H1 (cell line): ENCODE measurements around the gene CELF2.

Source experiments
- CEBPB ChIP-seq: IDR thresholded peaks from 2 replicates; pipeline ENCODE4 v1.6.1; 2012; ENCODE audit warnings: low read depth, low read length
- CTCF ChIP-seq, 3 experiments: IDR thresholded peaks; 1 replicate in 2 of 3; 2 replicates in 1 of 3; pipeline versions ENCODE4 v1.5.1 to v1.6.1; 2011; ENCODE audit warnings: low read length in 3 of 3, mild to moderate bottlenecking in 3 of 3, inconsistent platforms in 2 of 3, low read depth in 1 of 3, moderate library complexity in 1 of 3; ENCODE audit not compliant: insufficient read depth in 1 of 3; ENCODE audit errors: control extremely low read depth in 1 of 3
- JUND ChIP-seq: IDR thresholded peaks from 2 replicates; pipeline ENCODE4 v1.6.1; 2011; ENCODE audit warnings: mild to moderate bottlenecking, improper control_type of control experiment, low read length
- MAX ChIP-seq: IDR thresholded peaks from 2 replicates; pipeline ENCODE4 v1.6.1; 2012; ENCODE audit warnings: inconsistent platforms
- NANOG ChIP-seq: IDR thresholded peaks from 2 replicates; pipeline ENCODE4 v1.6.1; 2011; ENCODE audit warnings: low read length, low read depth, mild to moderate bottlenecking, inconsistent platforms; ENCODE audit not compliant: insufficient read depth, poor library complexity, severe bottlenecking
- RAD21 ChIP-seq, 2 experiments: IDR thresholded peaks in 1 of 2; conservative IDR thresholded peaks in 1 of 2; 2 replicates each; pipeline ENCODE4 v1.6.1; 2011; ENCODE audit warnings: low read depth in 2 of 2, low read length in 2 of 2, improper control_type of control experiment in 1 of 2, inconsistent platforms in 1 of 2, mild to moderate bottlenecking in 1 of 2, moderate library complexity in 1 of 2
- RFX5 ChIP-seq: IDR thresholded peaks from 2 replicates; pipeline ENCODE4 v1.6.1; 2011; ENCODE audit warnings: low read depth, low read length, improper control_type of control experiment, borderline replicate concordance
- SUZ12 ChIP-seq: fragments of 200-600 bp; sonication (generic); IDR thresholded peaks from 2 replicates; pipeline ENCODE4 v1.6.1; 2012; ENCODE audit warnings: mild to moderate bottlenecking, inconsistent platforms, low read length, moderate library complexity, mixed read lengths
- TAF1 ChIP-seq: IDR thresholded peaks from 2 replicates; pipeline ENCODE4 v1.6.1; 2011; ENCODE audit warnings: mild to moderate bottlenecking, low read depth, low read length
- USF2 ChIP-seq: IDR thresholded peaks from 2 replicates; pipeline ENCODE4 v1.6.1; 2011; ENCODE audit warnings: low read length, improper control_type of control experiment

GRCh38 chr10:11373717-11374171, 356.1 kb downstream of the CELF2 start:
- no peak for TF ChIP-seq CTCF (IDR thresholded peaks at IDR 0.05; ENCODE audit: control extremely low read depth in 1 of 3, insufficient read depth in 1 of 3, low read depth in 1 of 3, low read length in 3 of 3)
- no peak for TF ChIP-seq RFX5
- TF ChIP-seq JUND: no peak
- TF ChIP-seq TAF1: no peak
- no peak for TF ChIP-seq USF2
- TF ChIP-seq SUZ12: no peak
- TF ChIP-seq CEBPB: no peak
- TF ChIP-seq RAD21 (IDR thresholded peaks at IDR 0.05 in 1 of 2, conservative IDR thresholded peaks at IDR 0.05 in 1 of 2; ENCODE audit: low read depth in 2 of 2, low read length in 2 of 2): no peak
- no peak for TF ChIP-seq MAX
- TF ChIP-seq NANOG: no peak
